SU-DHL-6 (cell line): ENCODE data around the gene TLE6.
"Not testable (repeated sequence)": the region's sequence is repeated elsewhere in the genome, so short reads cannot be mapped to it uniquely, and the experiment has no call there.

Source experiments
- H2AFZ ChIP-seq: fragments of 200-600 bp; sonication (generic); 2 replicates; pipeline ENCODE4 v1.6.1; 2014; ENCODE audit warnings: low read depth, mild to moderate bottlenecking, moderate library complexity, mixed read lengths, antibody characterized with exemption, low read length; ENCODE audit not compliant: severe bottlenecking
- H3F3A ChIP-seq: fragments of 200-600 bp; shearing (Covaris generic); 2 replicates; pipeline ENCODE4 v1.6.0; 2016; ENCODE audit warnings: antibody characterized with exemption, mild to moderate bottlenecking; ENCODE audit not compliant: insufficient read depth
- H3K27ac ChIP-seq: fragments of 200-600 bp; sonication (generic); 2 replicates; pipeline ENCODE4 v1.5.1; 2016; ENCODE audit warnings: low read depth, mild to moderate bottlenecking, low read length, moderate library complexity, mixed read lengths
- H3K27me3 ChIP-seq: fragments of 200-600 bp; sonication (generic), shearing (Covaris generic); 2 replicates; pipeline ENCODE4 v1.6.0; 2014; ENCODE audit warnings: mild to moderate bottlenecking, low read length
- H3K36me3 ChIP-seq: fragments of 200-600 bp; sonication (generic); 2 replicates; pipeline ENCODE4 v1.6.1; 2014; ENCODE audit warnings: mild to moderate bottlenecking, low read length, mixed read lengths
- H3K4me2 ChIP-seq: fragments of 300-600, 200-600 bp; shearing (Covaris generic), sonication (generic); 2 replicates; pipeline ENCODE4 v1.6.0; 2014; ENCODE audit warnings: low read length, low read depth, mild to moderate bottlenecking; ENCODE audit not compliant: poor library complexity, severe bottlenecking
- H3K4me3 ChIP-seq: fragments of 200-600 bp; sonication (generic); 2 replicates; pipeline ENCODE4 v1.5.1; 2014; ENCODE audit warnings: antibody characterized with exemption, low read length, mild to moderate bottlenecking, mixed read lengths; ENCODE audit not compliant: insufficient read depth, poor library complexity, severe bottlenecking
- H3K79me2 ChIP-seq: fragments of 200-600 bp; sonication (generic); 2 replicates; pipeline ENCODE4 v1.6.1; 2014; ENCODE audit warnings: mild to moderate bottlenecking, low read length, moderate library complexity; ENCODE audit not compliant: insufficient read depth
- H3K9ac ChIP-seq: fragments of 200-600 bp; sonication (generic); 2 replicates; pipeline ENCODE4 v1.7.0; 2014; ENCODE audit warnings: mild to moderate bottlenecking, low read length
- H3K9me2 ChIP-seq: fragments of 200-600 bp; sonication (generic); replicated peaks from 2 replicates; pipeline ENCODE4 v1.6.1; 2014; ENCODE audit warnings: low read length; ENCODE audit not compliant: insufficient read depth
- H3K9me3 ChIP-seq: fragments of 200-600 bp; sonication (generic); 2 replicates; pipeline ENCODE4 v1.6.1; 2014; ENCODE audit warnings: low read length, mixed read lengths; ENCODE audit not compliant: insufficient read depth
- H4K20me1 ChIP-seq: fragments of 200-600 bp; sonication (generic); 2 replicates; pipeline ENCODE4 v1.6.1; 2014; ENCODE audit warnings: low read depth, mild to moderate bottlenecking, antibody characterized with exemption, low read length, moderate library complexity, mixed read lengths
- CTCF ChIP-seq: fragments of 200-600 bp; sonication (generic); IDR thresholded peaks from one replicate; pipeline ENCODE4 v1.5.1; 2017; ENCODE audit warnings: antibody characterized with exemption, mild to moderate bottlenecking, low read length, moderate library complexity; ENCODE audit not compliant: insufficient read depth, poor library complexity, severe bottlenecking
- EZH2phosphoT487 ChIP-seq: fragments of 200-600 bp; sonication (generic), shearing (Covaris generic); conservative IDR thresholded peaks from 2 replicates; pipeline ENCODE4 v1.6.1; 2018; ENCODE audit warnings: mild to moderate bottlenecking, antibody characterized with exemption, low read length, moderate library complexity, mixed read lengths

The TLE6 gene

DNA sequence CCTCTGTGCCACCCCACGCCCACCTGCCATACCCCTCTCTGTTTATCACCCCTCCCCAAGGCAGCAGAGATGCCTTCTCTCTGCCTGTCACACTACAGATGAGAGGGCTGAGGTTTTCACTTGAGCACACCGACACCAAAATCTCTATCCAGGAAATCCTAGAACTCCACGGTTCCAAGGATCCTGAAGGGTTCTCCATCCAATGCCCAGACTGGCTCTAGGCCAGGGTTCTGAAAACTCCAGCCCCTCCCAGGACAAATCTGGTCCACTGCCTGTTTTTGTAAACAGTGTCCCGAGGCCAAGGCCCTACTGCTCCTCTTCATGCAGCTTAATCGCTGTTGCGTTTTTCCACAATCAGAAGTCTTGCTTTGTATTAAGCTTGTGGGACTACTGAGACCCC lies 31.6 kb downstream of the TLE6 start:
- no peak for TF ChIP-seq EZH2phosphoT487
- no peak for TF ChIP-seq CTCF
- Histone ChIP-seq H3F3A (no peaks in the 10 kb centered on the region), H3K79me2 (no peaks in the 10 kb centered on the region), H3K36me3 (no peaks in the 10 kb centered on the region), H3K4me2 (no peak overlapping the region), H3K9me3 (no peaks in the 10 kb centered on the region), H4K20me1 (no peaks in the 10 kb centered on the region), H3K4me3 (no peak overlapping the region), H3K27ac (no peak overlapping the region), H3K27me3 (no peaks in the 10 kb centered on the region), H2AFZ (no peak overlapping the region), H3K9ac (no peak overlapping the region), H3K9me2 (no peaks in the 10 kb centered on the region)

DNA sequence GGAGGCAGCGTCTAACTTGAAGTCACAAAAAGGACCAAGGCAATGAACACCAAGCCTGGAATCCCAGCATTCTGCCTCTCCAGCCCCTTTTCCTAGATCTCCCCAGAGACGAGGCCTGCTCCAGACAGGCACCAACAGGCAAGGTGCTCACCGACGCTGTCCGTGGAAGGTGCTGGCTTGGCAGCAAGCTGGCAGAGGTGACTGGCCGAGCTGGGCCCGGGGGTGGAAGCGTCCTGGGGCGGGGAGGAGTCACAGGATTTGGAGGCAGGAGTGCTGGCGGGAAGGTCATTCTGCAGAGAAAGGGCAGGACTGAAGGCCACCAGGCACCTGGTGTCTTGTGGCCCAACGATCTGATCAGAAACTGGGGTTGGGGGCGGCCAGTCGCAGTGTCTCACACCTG lies 33.5 kb downstream of the TLE6 start:
- Histone ChIP-seq H3K9me3 (no peaks in the 10 kb centered on the region), H3K9me2 (no peaks in the 10 kb centered on the region), H3K9ac (no peak overlapping the region), H3K27ac (no peak overlapping the region), H3K27me3 (no peaks in the 10 kb centered on the region), H2AFZ (no peak overlapping the region), H3K4me2 (no peak overlapping the region), H3K36me3 (no peaks in the 10 kb centered on the region), H3F3A (no peaks in the 10 kb centered on the region), H3K4me3 (no peak overlapping the region), H4K20me1 (no peaks in the 10 kb centered on the region), H3K79me2 (no peaks in the 10 kb centered on the region)
- TF ChIP-seq CTCF (no peak), EZH2phosphoT487 (no peak)

GRCh38 chr19:3012059-3012458 lies 34.7 kb downstream of the TLE6 start:
- not testable (repeated sequence) for H3K27me3 ChIP-seq, H2AFZ ChIP-seq, H3K9me3 ChIP-seq, H3K4me3 ChIP-seq, H3K79me2 ChIP-seq, H3F3A ChIP-seq, H4K20me1 ChIP-seq, H3K9me2 ChIP-seq, H3K36me3 ChIP-seq, H3K9ac ChIP-seq, H3K27ac ChIP-seq, H3K4me2 ChIP-seq

GRCh38 chr19:3012621-3013262 lies 35.4 kb downstream of the TLE6 start:
- Histone ChIP-seq H3K36me3 (no peaks in the 10 kb centered on the region), H3K9me2 (no peaks in the 10 kb centered on the region), H3K27ac (no peak overlapping the region)

More at GRCh38 chr19:3012621-3013262, 35.4 kb downstream of the TLE6 start:
- H4K20me1 ChIP-seq: no peaks in the 10 kb centered on the region
- H3K9me3 ChIP-seq: no peaks in the 10 kb centered on the region
- no peaks in the 10 kb centered on the region for H3K27me3 ChIP-seq
- no peak overlapping the region for H2AFZ ChIP-seq
- no peaks in the 10 kb centered on the region for H3K79me2 ChIP-seq
- no peak overlapping the region for H3K9ac ChIP-seq
- TF ChIP-seq CTCF (no peak), EZH2phosphoT487 (no peak)
- no peak overlapping the region for H3K4me2 ChIP-seq
- H3K4me3 ChIP-seq: no peak overlapping the region
- H3F3A ChIP-seq: no peaks in the 10 kb centered on the region
